SU-DHL-6 (cell line): Measurements from ENCODE around the gene FGF8.

Experiments used
- H2AFZ ChIP-seq: fragments of 200-600 bp; sonication (generic); 2 replicates; pipeline ENCODE4 v1.6.1; 2014; ENCODE audit warnings: low read depth, mild to moderate bottlenecking, moderate library complexity, mixed read lengths, antibody characterized with exemption, low read length; ENCODE audit not compliant: severe bottlenecking
- H3F3A ChIP-seq: fragments of 200-600 bp; shearing (Covaris generic); 2 replicates; pipeline ENCODE4 v1.6.0; 2016; ENCODE audit warnings: antibody characterized with exemption, mild to moderate bottlenecking; ENCODE audit not compliant: insufficient read depth
- H3K27ac ChIP-seq: fragments of 200-600 bp; sonication (generic); 2 replicates; pipeline ENCODE4 v1.5.1; 2016; ENCODE audit warnings: low read depth, mild to moderate bottlenecking, low read length, moderate library complexity, mixed read lengths
- H3K27me3 ChIP-seq: fragments of 200-600 bp; sonication (generic), shearing (Covaris generic); 2 replicates; pipeline ENCODE4 v1.6.0; 2014; ENCODE audit warnings: mild to moderate bottlenecking, low read length
- H3K36me3 ChIP-seq: fragments of 200-600 bp; sonication (generic); 2 replicates; pipeline ENCODE4 v1.6.1; 2014; ENCODE audit warnings: mild to moderate bottlenecking, low read length, mixed read lengths
- H3K4me2 ChIP-seq: fragments of 300-600, 200-600 bp; shearing (Covaris generic), sonication (generic); 2 replicates; pipeline ENCODE4 v1.6.0; 2014; ENCODE audit warnings: low read length, low read depth, mild to moderate bottlenecking; ENCODE audit not compliant: poor library complexity, severe bottlenecking
- H3K4me3 ChIP-seq: fragments of 200-600 bp; sonication (generic); 2 replicates; pipeline ENCODE4 v1.5.1; 2014; ENCODE audit warnings: antibody characterized with exemption, low read length, mild to moderate bottlenecking, mixed read lengths; ENCODE audit not compliant: insufficient read depth, poor library complexity, severe bottlenecking
- H3K79me2 ChIP-seq: fragments of 200-600 bp; sonication (generic); 2 replicates; pipeline ENCODE4 v1.6.1; 2014; ENCODE audit warnings: mild to moderate bottlenecking, low read length, moderate library complexity; ENCODE audit not compliant: insufficient read depth
- H3K9ac ChIP-seq: fragments of 200-600 bp; sonication (generic); 2 replicates; pipeline ENCODE4 v1.7.0; 2014; ENCODE audit warnings: mild to moderate bottlenecking, low read length
- H3K9me2 ChIP-seq: fragments of 200-600 bp; sonication (generic); replicated peaks from 2 replicates; pipeline ENCODE4 v1.6.1; 2014; ENCODE audit warnings: low read length; ENCODE audit not compliant: insufficient read depth
- H3K9me3 ChIP-seq: fragments of 200-600 bp; sonication (generic); 2 replicates; pipeline ENCODE4 v1.6.1; 2014; ENCODE audit warnings: low read length, mixed read lengths; ENCODE audit not compliant: insufficient read depth
- H4K20me1 ChIP-seq: fragments of 200-600 bp; sonication (generic); 2 replicates; pipeline ENCODE4 v1.6.1; 2014; ENCODE audit warnings: low read depth, mild to moderate bottlenecking, antibody characterized with exemption, low read length, moderate library complexity, mixed read lengths
- EZH2phosphoT487 ChIP-seq: fragments of 200-600 bp; sonication (generic), shearing (Covaris generic); conservative IDR thresholded peaks from 2 replicates; pipeline ENCODE4 v1.6.1; 2018; ENCODE audit warnings: mild to moderate bottlenecking, antibody characterized with exemption, low read length, moderate library complexity, mixed read lengths
- TF ChIP-seq, protein P1 (sequence below): fragments of 200-600 bp; sonication (generic); IDR thresholded peaks from one replicate; pipeline ENCODE4 v1.5.1; 2017; ENCODE audit warnings: antibody characterized with exemption, mild to moderate bottlenecking, low read length, moderate library complexity; ENCODE audit not compliant: insufficient read depth, poor library complexity, severe bottlenecking

FGF8 gene

GRCh38 chr10:101763141-101763846, 12.6 kb downstream of the FGF8 start:
- TF ChIP-seq, protein P1, sequence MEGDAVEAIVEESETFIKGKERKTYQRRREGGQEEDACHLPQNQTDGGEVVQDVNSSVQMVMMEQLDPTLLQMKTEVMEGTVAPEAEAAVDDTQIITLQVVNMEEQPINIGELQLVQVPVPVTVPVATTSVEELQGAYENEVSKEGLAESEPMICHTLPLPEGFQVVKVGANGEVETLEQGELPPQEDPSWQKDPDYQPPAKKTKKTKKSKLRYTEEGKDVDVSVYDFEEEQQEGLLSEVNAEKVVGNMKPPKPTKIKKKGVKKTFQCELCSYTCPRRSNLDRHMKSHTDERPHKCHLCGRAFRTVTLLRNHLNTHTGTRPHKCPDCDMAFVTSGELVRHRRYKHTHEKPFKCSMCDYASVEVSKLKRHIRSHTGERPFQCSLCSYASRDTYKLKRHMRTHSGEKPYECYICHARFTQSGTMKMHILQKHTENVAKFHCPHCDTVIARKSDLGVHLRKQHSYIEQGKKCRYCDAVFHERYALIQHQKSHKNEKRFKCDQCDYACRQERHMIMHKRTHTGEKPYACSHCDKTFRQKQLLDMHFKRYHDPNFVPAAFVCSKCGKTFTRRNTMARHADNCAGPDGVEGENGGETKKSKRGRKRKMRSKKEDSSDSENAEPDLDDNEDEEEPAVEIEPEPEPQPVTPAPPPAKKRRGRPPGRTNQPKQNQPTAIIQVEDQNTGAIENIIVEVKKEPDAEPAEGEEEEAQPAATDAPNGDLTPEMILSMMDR, result no peak
- Histone ChIP-seq H3K27me3 (no peaks in the 10 kb centered on the region), H2AFZ (no peak overlapping the region)

GRCh38 chr10:101762736-101763135, 13.2 kb downstream of the FGF8 start:
- Histone ChIP-seq H3K4me3 (no peak overlapping the region), H3K4me2 (no peak overlapping the region), H3K27ac (no peak overlapping the region), H3K9me3 (no peaks in the 10 kb centered on the region), H2AFZ (no peak overlapping the region), H3K9me2 (no peaks in the 10 kb centered on the region), H3F3A (no peaks in the 10 kb centered on the region), H3K79me2 (no peaks in the 10 kb centered on the region), H3K36me3 (no peaks in the 10 kb centered on the region), H4K20me1 (no peaks in the 10 kb centered on the region), H3K27me3 (no peaks in the 10 kb centered on the region), H3K9ac (no peak overlapping the region)
- TF ChIP-seq, protein P1, result no peak
- TF ChIP-seq EZH2phosphoT487, result no peak

More at GRCh38 chr10:101763141-101763846, 12.6 kb downstream of the FGF8 start:
- Histone ChIP-seq H3K27ac (no peak overlapping the region), H4K20me1 (no peaks in the 10 kb centered on the region), H3K36me3 (no peaks in the 10 kb centered on the region), H3K4me2 (no peak overlapping the region), H3K79me2 (no peaks in the 10 kb centered on the region), H3K4me3 (no peak overlapping the region), H3K9me2 (no peaks in the 10 kb centered on the region), H3K9ac (no peak overlapping the region), H3K9me3 (no peaks in the 10 kb centered on the region), H3F3A (no peaks in the 10 kb centered on the region)

GRCh38 chr10:101761226-101761625, 14.7 kb downstream of the FGF8 start:
- Histone ChIP-seq H3K4me2 (no peak overlapping the region), H3K27me3 (no peaks in the 10 kb centered on the region), H3K9me3 (no peaks in the 10 kb centered on the region), H3K36me3 (no peaks in the 10 kb centered on the region), H3K27ac (no peak overlapping the region), H2AFZ (no peak overlapping the region), H3K4me3 (no peak overlapping the region), H3K79me2 (no peaks in the 10 kb centered on the region), H3F3A (no peaks in the 10 kb centered on the region), H3K9ac (no peak overlapping the region), H4K20me1 (no peaks in the 10 kb centered on the region), H3K9me2 (no peaks in the 10 kb centered on the region)
- no peak for TF ChIP-seq EZH2phosphoT487
- TF ChIP-seq, protein P1, result no peak
